Karpas-422 (cell line): ENCODE data around the gene CDC6. TPM values are rescaled to one million over a fixed set of nuclear protein-coding genes. Genes with fewer than 3 reads are reported as not detected.

Source experiments
- DNase-seq: peaks from one replicate; pipeline ENCODE4 v3.0.0-alpha.2; 2015
- H2AFZ ChIP-seq: fragments of 200-600 bp; sonication (generic); 2 replicates; pipeline ENCODE4 v1.6.1; 2014; ENCODE audit warnings: antibody characterized with exemption, low read length, mixed read lengths
- H3K27ac ChIP-seq: fragments of 200-600 bp; sonication (generic); 2 replicates; pipeline ENCODE4 v1.5.1; 2014; ENCODE audit warnings: mild to moderate bottlenecking, low read length, moderate library complexity
- H3K27me3 ChIP-seq: fragments of 200-600 bp; sonication (generic); 2 replicates; pipeline ENCODE4 v1.6.1; 2014; ENCODE audit warnings: low read length, mixed read lengths
- H3K36me3 ChIP-seq: fragments of 200-600 bp; sonication (generic); 2 replicates; pipeline ENCODE4 v1.6.1; 2014; ENCODE audit warnings: low read length, mixed read lengths; ENCODE audit not compliant: insufficient read depth
- H3K4me1 ChIP-seq: fragments of 200-600 bp; sonication (generic); 2 replicates; pipeline ENCODE4 v1.6.1; 2014; ENCODE audit warnings: mild to moderate bottlenecking, low read length, mixed read lengths
- H3K4me2 ChIP-seq: fragments of 200-600 bp; sonication (generic); 2 replicates; pipeline ENCODE4 v1.6.1; 2014; ENCODE audit warnings: low read length, low read depth, mild to moderate bottlenecking; ENCODE audit not compliant: poor library complexity, severe bottlenecking
- H3K4me3 ChIP-seq: fragments of 200-600 bp; sonication (generic); 2 replicates; pipeline ENCODE4 v1.5.1; 2014; ENCODE audit warnings: mild to moderate bottlenecking, antibody characterized with exemption, low read length, mixed read lengths
- H3K79me2 ChIP-seq: fragments of 200-600 bp; sonication (generic); 2 replicates; pipeline ENCODE4 v1.6.1; 2014; ENCODE audit warnings: mild to moderate bottlenecking, low read length, mixed read lengths
- H3K9ac ChIP-seq: fragments of 200-600 bp; sonication (generic); 2 replicates; pipeline ENCODE4 v1.6.0; 2014; ENCODE audit warnings: low read length
- H3K9me2 ChIP-seq: fragments of 200-600 bp; sonication (generic), shearing (Covaris generic); replicated peaks from 2 replicates; pipeline ENCODE4 v1.6.0; 2014; ENCODE audit warnings: mild to moderate bottlenecking, low read length, moderate library complexity; ENCODE audit not compliant: insufficient read depth
- H3K9me3 ChIP-seq: fragments of 300-700, 200-600 bp; sonication (generic); 2 replicates; pipeline ENCODE4 v1.6.1; 2014; ENCODE audit warnings: low read length, mixed read lengths
- H4K20me1 ChIP-seq: fragments of 200-600 bp; sonication (generic); 2 replicates; pipeline ENCODE4 v1.6.1; 2014; ENCODE audit warnings: mild to moderate bottlenecking, antibody characterized with exemption, low read length, low read depth; ENCODE audit not compliant: insufficient read depth
- total RNA-seq: library from RNA; depleted of rRNA; stranded (reverse); fragments of >200 nt; shearing (Covaris generic); gene quantifications from 2 replicates; pipeline ENCODE4 v1.2.3, GENCODE V29; 2014; ENCODE audit warnings: low replicate concordance

CDC6 gene
- total RNA-seq, 1 experiment from 2014 or later = 16.4 TPM

- Histone ChIP-seq H3K9me2 (no peaks in the 10 kb centered on the region), H3K27me3 (no peaks in the 10 kb centered on the region), H3K79me2 (peaks cover 5% of the 10 kb centered on the region; the same call in 1 of the 2 replicates), H3K36me3 (no peaks in the 10 kb centered on the region), H3K4me2 (peak overlapping the region; percentile 87), H3K4me1 (peaks cover 56% of the 10 kb centered on the region), H3K9ac (peak overlapping the region; percentile 76), H3K4me3 (peak overlapping the region; percentile 86), H4K20me1 (peaks cover 25% of the 10 kb centered on the region; the same call in 1 of the 2 replicates), H3K27ac (peak overlapping the region; percentile 66; the same call in 1 of the 2 replicates), H2AFZ (no peak overlapping the region), H3K9me3 (no peaks in the 10 kb centered on the region)
- DNase-seq = no peak
Measured at GRCh38 chr17:40340327-40340726, 52.6 kb downstream of the CDC6 start.

- peak; percentile 93 for DNase-seq
- H3K79me2 ChIP-seq = peaks cover 6% of the 10 kb centered on the region; the same call in 1 of the 2 replicates
Measured at GRCh38 chr17:40340880-40341807, 53.5 kb downstream of the CDC6 start.

GRCh38 chr17:40341808-40342503, 54.3 kb downstream of the CDC6 start:
- H3K4me1 ChIP-seq = peaks cover 60% of the 10 kb centered on the region
- no peaks in the 10 kb centered on the region for H3K36me3 ChIP-seq
- H3K4me3 ChIP-seq = peak overlapping the region; percentile 86
- no peaks in the 10 kb centered on the region for H3K9me3 ChIP-seq
- H3K27ac ChIP-seq = peak overlapping the region; percentile 66; the same call in 1 of the 2 replicates
- H4K20me1 ChIP-seq = peaks cover 25% of the 10 kb centered on the region; the same call in 1 of the 2 replicates
- peak overlapping the region; percentile 87 for H3K4me2 ChIP-seq
- H3K9me2 ChIP-seq = no peaks in the 10 kb centered on the region
- H2AFZ ChIP-seq = no peak overlapping the region; the same call in 1 of the 2 replicates
- peak; percentile 57 for DNase-seq
- H3K9ac ChIP-seq = peak overlapping the region; percentile 76
- no peaks in the 10 kb centered on the region for H3K27me3 ChIP-seq
- peaks cover 7% of the 10 kb centered on the region; the same call in 1 of the 2 replicates for H3K79me2 ChIP-seq

More at GRCh38 chr17:40340880-40341807, 53.5 kb downstream of the CDC6 start:
- Histone ChIP-seq H3K9me3 (no peaks in the 10 kb centered on the region), H3K9me2 (no peaks in the 10 kb centered on the region), H3K9ac (peak overlapping the region; percentile 76), H4K20me1 (peaks cover 25% of the 10 kb centered on the region; the same call in 1 of the 2 replicates), H3K36me3 (no peaks in the 10 kb centered on the region), H2AFZ (no peak overlapping the region; the same call in 1 of the 2 replicates), H3K4me3 (peak overlapping the region; percentile 86), H3K27ac (peak overlapping the region; percentile 66), H3K4me2 (peak overlapping the region; percentile 87), H3K4me1 (peaks cover 57% of the 10 kb centered on the region), H3K27me3 (no peaks in the 10 kb centered on the region)

GRCh38 chr17:40342504-40343218, 55.0 kb downstream of the CDC6 start:
- Histone ChIP-seq H3K27me3 (no peaks in the 10 kb centered on the region), H3K4me3 (peak overlapping the region; percentile 86), H3K9me3 (no peaks in the 10 kb centered on the region), H3K36me3 (no peaks in the 10 kb centered on the region), H3K27ac (peak overlapping the region; percentile 58; the same call in 1 of the 2 replicates), H3K9ac (peak overlapping the region; percentile 76), H3K4me1 (peaks cover 66% of the 10 kb centered on the region), H4K20me1 (peaks cover 22% of the 10 kb centered on the region; the same call in 1 of the 2 replicates), H3K79me2 (peaks cover 7% of the 10 kb centered on the region; the same call in 1 of the 2 replicates), H2AFZ (no peak overlapping the region), H3K9me2 (no peaks in the 10 kb centered on the region), H3K4me2 (peak overlapping the region; percentile 87)
- DNase-seq = no peak

GRCh38 chr17:40343219-40344119, 55.8 kb downstream of the CDC6 start:
- Histone ChIP-seq H3K79me2 (peaks cover 7% of the 10 kb centered on the region; the same call in 1 of the 2 replicates), H3K27ac (peak overlapping the region; percentile 58), H3K4me3 (peak overlapping the region; percentile 86; the same call in 1 of the 2 replicates), H3K4me2 (peak overlapping the region; percentile 87), H3K36me3 (no peaks in the 10 kb centered on the region), H4K20me1 (peaks cover 22% of the 10 kb centered on the region; the same call in 1 of the 2 replicates), H3K9me3 (no peaks in the 10 kb centered on the region), H2AFZ (no peak overlapping the region), H3K9me2 (no peaks in the 10 kb centered on the region), H3K4me1 (peaks cover 60% of the 10 kb centered on the region), H3K9ac (peak overlapping the region; percentile 76), H3K27me3 (no peaks in the 10 kb centered on the region)
- DNase-seq = no peak

- H3K27ac ChIP-seq = peak overlapping the region; percentile 58
- peak overlapping the region; percentile 12; the same call in 1 of the 2 replicates for H3K9ac ChIP-seq
Measured at GRCh38 chr17:40344421-40345160, 56.9 kb downstream of the CDC6 start.

More at GRCh38 chr17:40344421-40345160, 56.9 kb downstream of the CDC6 start:
- Histone ChIP-seq H3K4me1 (peaks cover 60% of the 10 kb centered on the region), H3K9me2 (no peaks in the 10 kb centered on the region), H2AFZ (no peak overlapping the region), H3K9me3 (no peaks in the 10 kb centered on the region), H3K27me3 (no peaks in the 10 kb centered on the region), H3K4me2 (no peak overlapping the region), H3K4me3 (no peak overlapping the region), H4K20me1 (peaks cover 22% of the 10 kb centered on the region; the same call in 1 of the 2 replicates), H3K36me3 (no peaks in the 10 kb centered on the region), H3K79me2 (peaks cover 7% of the 10 kb centered on the region; the same call in 1 of the 2 replicates)
- DNase-seq = no peak
